GM18858 (cell line): Measurements from ENCODE around the gene MIOX.

Experiments
- ATAC-seq: cut with Tn5 transposase; IDR thresholded peaks from one replicate; pipeline ENCODE4 v1.9.1; 2021; ENCODE audit not compliant: unreplicated experiment

Gene MIOX

GRCh38 chr22:50488886-50489285 is 2.2 kb downstream of the MIOX start:
- ATAC-seq = no peak

DNA sequence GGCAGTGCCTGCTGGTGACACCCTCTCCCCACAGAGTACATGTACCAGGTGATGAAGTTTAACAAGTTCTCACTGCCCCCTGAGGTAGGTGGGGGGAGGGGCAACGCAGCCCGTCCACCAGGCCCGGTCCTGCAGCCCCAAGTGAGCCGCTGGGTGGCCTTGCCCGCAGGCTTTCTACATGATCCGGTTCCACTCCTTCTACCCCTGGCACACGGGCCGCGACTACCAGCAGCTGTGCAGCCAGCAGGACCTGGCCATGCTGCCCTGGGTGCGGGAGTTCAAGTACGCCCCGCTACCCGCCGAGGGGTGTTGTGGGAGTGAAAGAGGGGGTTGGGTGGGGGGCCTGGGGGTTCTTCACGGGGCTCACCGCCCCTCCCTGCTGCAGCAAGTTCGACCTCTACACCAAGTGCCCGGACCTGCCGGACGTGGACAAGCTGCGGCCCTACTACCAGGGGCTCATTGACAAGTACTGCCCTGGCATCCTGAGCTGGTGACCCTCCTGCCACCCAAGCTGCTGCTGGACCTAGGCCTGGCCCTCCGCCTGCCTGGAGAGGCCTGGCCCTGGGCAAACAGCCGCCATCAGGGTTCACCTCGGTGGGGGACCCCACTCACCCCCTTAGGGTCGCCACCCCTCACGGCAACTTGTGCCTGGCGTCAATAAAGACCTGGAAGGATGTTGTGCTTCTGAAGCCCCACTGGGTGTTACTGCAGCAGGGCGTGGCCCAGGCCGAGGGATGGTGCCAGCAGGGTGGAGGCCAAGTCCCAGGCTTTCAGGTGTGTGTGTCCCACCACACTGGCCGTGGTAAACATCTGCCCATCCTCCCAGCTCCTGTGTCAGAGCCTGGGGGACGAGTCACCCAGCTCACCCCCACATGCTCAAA is 2.9 kb downstream of the MIOX start:
- ATAC-seq = no peak

- no peak for ATAC-seq
Measured at GRCh38 chr22:50490531-50491308, 4.1 kb downstream of the MIOX start.

DNA sequence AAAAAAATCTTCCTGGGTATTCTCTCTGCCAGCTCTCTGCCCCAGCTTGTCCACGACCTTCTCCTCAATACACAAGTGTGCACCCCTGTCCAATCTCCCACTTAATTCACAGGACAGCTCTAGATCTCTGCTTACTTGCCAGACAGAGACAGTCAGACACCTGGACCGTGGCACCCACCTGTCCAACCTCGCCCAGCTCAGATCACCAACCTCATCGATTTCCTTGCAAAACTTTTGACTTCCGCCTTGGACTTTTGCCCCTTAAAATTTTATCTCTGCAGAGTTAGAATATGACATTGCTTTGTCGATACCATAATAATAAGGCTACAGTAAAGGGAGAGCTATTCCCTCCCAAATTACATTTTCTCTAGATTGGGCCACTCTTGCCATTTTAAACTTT is 10.4 kb downstream of the MIOX start:
- ATAC-seq = no peak

- no peak for ATAC-seq
Measured at GRCh38 chr22:50498322-50498890, 11.7 kb downstream of the MIOX start.

DNA sequence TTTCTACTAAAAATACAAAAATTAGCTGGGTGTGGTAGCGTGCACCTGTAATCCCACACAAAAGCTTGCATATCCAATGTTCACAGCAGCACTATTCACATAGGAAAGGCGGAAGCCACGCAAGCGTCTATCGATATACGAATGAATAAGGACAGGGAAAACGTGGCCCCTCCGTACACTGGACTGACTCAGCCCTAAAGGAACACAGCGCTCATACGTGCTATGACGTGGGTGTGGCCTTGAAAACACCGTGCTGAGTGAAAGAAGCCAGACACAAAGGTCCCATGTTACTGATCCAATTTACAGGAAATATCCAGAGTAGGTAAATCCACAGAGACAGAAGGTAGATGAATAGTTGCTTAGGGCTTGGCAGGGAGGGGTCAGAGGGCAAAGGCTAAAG is 13.8 kb downstream of the MIOX start:
- ATAC-seq = no peak

DNA sequence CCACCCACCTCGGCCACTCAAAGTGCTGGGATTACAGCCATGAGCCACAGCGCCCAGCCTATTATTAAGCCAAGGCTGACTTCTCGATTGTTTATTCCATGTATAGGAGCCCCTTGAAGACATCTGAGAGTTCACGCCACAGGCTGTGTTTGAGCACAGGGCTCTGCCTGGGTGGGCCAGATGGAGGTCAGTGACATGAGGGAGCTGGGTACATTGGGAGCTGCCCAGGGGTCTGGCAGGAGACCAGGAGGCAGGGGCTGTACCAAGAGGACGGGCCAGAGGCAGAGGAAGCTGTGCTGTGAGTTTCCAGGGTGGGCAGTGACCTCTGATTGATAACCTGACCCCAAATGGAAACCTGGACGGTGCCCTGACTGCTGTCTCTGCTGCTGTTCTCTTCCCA is 15.4 kb downstream of the MIOX start:
- no peak for ATAC-seq

DNA sequence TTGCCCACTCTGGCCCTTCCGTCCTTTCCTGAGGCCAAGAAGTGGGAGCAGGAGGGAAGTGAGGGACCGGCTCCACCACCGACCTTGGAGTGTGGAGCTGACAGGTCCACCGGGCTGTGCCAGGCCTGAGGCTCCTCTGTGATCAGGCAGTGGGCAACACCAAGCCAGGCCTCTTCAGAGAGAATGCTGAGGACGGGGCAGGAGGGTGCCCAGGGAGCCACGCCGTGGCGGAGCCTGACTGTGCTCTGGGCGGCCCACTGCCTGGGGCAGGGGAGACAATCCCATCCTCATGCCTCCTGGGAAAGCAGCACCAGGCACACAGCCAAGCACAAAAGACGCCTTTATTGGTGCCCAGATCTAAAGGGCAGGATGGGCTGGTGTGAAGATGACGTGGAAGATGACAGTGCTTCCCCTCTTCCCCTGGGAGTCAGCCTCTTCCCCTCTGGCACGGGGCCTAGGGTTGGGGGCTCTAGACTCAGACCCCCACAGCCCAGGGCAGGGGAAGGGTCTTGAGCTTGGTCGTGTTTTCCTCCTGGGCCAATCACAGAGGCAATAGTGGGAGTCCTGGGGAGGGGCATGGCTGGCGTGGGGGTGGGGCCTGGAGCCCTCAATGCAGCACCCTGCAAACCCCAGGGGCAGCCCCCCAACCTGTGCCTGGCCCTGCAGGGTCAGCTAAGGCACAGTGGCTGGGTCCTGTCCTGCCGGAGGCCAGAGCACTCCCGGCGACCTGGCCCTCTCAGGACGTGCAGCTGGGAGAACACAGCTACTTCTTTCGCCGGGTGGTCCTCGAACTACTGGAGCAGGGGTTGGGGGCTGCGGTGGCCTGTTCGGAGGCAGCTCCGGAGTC is 16.2 kb downstream of the MIOX start:
- no peak for ATAC-seq

DNA sequence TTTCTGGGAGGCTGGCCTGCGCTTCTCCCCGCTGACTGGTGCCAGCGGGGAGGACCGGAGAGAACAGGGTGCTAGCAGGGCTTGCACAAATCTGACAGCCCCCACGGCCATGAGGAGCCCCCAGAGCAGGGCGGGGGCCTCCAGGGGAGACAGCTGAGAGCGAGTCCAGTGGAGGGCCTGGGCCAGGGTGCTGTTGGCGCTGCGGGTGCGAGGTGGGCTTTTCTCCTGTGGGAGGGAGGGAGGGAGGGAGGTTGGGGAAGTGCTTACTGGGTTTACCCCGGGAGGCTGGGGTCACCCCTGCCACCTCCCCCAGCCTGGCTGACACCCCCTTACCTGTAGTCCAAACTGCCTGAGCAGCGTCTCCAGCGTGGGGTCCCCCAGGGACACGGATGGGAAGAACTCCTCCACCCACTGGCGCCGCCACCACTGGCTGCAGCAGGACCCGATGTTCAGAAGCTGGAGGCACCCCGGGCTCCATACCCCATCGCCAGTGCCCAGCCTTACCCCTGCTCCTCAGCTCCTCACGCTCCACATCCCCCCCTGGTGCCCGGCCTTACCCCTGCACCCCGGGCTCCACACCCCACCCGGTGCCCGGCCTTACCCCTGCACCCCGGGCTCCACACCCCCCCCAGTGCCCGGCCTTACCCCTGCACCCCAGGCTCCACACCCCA is 17.0 kb downstream of the MIOX start:
- no peak for ATAC-seq

- no peak for ATAC-seq
Measured at GRCh38 chr22:50504369-50505211, 17.9 kb downstream of the MIOX start.

DNA sequence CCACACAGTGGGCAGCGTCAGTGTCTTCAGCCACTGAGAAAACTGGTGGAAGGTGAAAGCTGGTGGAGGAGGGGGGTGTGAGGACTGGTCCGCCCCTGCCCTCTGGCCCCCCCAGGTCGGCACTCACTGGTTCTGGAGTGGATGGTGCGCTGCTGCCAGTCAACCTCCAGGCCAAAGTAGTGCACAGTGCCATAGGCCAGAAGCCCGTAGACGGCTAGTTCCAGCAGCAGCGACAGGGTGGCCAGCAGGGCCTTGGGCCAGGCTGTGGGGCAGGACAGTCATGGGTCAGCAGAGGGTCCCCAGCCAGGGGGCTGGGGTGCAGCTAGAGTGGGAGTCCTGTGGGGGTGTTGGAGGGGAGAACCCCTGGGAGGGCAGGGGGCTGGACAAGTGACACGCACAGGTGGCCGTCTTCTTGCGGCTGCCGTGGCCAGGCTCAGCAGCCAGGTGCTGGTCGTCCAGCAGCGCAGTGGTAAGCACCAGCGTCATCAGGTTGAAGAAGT is 18.7 kb downstream of the MIOX start:
- ATAC-seq = no peak

DNA sequence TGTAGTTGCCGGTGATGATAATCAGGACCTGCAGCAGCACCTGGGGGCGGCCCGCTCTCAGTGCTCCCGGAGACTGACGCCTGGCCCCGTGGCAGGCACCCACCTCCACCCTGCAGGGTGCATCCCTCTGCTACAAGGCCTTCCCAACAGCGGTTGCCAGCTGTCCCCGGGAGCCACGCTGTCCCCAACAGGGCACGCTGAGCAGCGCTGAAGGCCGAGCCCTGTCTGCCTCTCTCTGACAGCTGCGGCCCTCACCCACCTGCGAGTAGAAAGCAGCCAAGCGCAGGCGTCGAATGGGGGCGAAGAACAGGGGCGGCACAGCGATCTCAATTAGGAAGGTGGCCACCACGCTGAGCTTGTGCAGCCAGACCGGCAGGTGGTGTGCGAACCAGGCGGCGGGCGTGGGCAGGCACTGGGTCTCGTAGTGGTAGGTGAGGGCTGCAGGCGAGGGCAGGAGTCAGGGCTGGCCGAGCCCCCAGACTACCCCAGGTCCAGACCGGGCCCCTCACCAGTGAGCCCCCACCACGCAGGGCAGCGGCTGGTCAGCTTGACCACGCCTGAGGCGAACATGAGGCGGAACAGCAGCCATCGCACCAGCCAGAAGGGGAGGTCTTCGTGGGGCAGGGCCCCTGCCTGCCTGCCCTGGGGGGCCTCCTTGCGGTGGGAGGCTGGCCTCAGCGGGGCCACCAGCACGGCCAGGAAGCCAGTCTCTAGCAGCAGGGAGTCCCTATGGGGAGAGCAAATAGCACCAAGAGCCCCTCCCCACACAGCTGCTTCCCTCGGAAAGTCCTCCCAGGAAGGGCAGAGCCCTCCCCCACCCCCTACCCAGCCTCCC is 19.3 kb downstream of the MIOX start:
- ATAC-seq = no peak

DNA sequence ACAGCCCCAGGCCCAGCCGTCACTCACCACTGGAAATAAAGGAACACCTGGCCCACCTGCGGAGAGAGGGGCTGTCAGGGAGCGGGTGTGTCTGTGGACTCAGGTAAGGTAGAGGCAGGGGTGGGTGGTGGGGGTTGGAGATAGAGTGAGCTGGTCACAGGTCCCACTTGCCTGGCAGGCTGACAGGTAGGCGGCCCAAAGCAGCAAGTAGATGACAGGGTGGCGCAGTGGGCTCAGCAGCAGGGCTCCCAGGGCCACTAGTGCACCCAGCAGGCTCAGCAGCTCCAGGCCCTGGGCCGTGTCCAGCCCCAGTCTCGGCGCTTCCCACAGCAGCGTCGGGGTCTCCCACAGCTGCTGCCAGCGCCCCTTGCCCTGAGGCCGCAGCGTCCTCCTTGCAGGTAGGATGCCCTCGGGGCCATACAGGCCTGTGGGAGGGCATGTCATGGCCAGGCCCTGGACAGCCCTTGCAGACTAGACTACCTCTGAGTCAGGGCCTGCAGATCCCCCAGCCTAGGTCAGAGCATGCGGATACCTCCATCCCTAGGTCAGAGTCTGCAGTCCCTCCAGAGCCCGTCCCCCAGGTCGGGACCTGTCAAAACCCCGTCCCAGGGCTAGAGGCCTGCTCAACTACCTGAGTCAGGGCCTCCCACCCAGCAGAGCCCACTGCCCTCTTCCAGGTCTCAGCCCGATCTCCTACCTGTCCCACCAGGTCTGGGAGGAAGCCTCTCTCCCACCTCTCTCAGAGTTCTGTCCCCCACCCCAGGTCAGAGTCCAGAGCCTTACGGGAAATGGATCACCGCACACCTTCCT is 20.2 kb downstream of the MIOX start:
- ATAC-seq = no peak

DNA sequence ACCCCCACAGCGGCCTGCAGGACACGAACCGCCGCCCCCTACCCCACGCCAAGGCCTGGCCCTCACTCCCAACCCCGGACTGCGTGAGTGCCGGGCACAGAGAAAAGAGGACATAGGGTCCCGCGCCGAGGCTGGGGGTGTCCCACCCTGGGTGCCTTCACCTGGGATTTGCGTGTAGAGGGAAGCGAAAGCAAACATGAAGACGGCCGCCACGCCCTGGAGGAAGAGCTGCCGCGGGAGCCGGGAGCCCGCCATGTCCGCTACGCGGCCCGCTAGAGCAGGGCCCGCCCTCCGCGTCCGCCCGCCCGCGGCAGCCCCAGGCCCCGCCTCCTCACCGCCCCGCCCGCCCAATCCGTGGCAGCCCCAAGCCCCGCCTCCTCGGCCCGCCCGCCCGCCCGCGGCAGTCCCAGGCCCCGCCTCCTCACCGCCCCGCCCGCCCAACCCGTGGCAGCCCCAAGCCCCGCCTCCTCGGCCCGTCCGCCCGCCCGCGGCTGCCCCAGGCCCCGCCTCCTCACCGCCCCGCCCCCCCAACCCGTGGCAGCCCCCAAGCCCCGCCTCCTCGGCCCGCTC is 20.8 kb downstream of the MIOX start, which contains the start of gene LMF2:
Gene LMF2, minus strand, starts transcription at position 282 of the 570 bp plus-strand sequence. Its CDS starts 27 bp downstream, at position 255.
- ATAC-seq = no peak

DNA sequence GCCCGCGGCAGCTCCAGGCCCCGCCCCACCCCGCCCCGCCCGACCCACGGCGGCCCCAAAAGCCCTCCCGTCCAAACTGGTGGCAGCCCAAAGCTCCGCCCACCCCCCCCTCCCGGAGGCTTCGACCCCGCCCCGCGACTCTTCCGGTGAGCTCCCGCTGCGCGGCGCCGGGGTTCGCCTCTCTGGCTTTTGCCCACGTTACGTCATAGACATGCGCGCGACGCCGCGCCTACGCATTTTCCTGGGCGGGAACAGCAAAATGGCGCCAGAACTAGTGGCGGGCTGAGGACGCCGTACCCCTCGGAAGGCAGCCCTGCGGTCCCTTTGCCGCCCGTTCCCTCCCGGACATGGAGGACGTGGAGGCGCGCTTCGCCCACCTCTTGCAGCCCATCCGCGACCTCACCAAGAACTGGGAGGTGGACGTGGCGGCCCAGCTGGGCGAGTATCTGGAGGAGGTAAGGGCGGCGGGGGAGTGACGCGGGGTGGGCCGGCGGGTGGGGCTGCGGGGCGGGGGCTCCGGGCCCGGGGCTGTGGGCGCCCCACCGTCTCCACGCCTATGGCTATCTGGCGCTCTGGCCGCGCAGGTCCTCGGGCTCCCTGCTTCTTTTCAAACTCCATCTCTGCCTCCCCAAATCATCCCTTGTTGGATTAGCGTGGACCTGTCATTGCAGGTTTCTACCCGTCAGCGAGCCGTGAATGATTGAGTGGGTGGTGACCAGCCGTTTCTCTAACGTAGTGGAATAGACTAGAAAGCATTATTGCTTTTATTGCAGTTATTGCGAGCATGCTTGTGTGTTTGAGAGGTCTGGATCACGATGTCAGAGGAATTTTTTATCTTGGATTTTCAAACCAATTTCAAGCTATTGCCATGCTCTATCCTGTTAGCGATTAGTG is 21.6 kb downstream of the MIOX start, which contains the start of gene NCAPH2:
Gene NCAPH2, plus strand, starts transcription at position 234 of the 894 bp plus-strand sequence. Its CDS starts 114 bp downstream, at position 348.
- no peak for ATAC-seq

GRCh38 chr22:50508897-50509296 is 22.2 kb downstream of the MIOX start:
- no peak for ATAC-seq
